Muscle of back (tissue), 11 donors: ENCODE results near the gene ATXN1. TPM values are rescaled to one million over a fixed set of nuclear protein-coding genes. Genes with fewer than 3 reads are reported as not detected.
"Not testable (repeated sequence)": the region's sequence is repeated elsewhere in the genome, so short reads cannot be mapped to it uniquely, and the experiment has no call there.

ENCODE experiments used
- DNase-seq, 3 donors: peaks; one replicate each; pipeline versions ENCODE4 v3.0.0 to v3.0.0-alpha.2; 2013
- polyA plus RNA-seq, 10 donors: library from polyadenylated mRNA; unstranded; fragments of 120-200 nt; gene quantifications; one replicate each; pipeline ENCODE4 v1.2.1, GENCODE V29; 2013; ENCODE audit not compliant: insufficient read length in 10 of 10

ATXN1 gene
- polyA plus RNA-seq, 10 donors = 13.6 to 16.9 (median 15.0) TPM

- DNase-seq = no peak
Measured at GRCh38 chr6:16393326-16393725, 367.9 kb downstream of the ATXN1 start.

- DNase-seq = no peak
Measured at GRCh38 chr6:16392010-16392409, 369.2 kb downstream of the ATXN1 start.

- DNase-seq = no peak
Measured at GRCh38 chr6:16391451-16391912, 369.8 kb downstream of the ATXN1 start.

- not testable (repeated sequence) for DNase-seq
Measured at GRCh38 chr6:16390909-16391450, 370.3 kb downstream of the ATXN1 start.

GRCh38 chr6:16389642-16390041, 371.6 kb downstream of the ATXN1 start:
- no peak for DNase-seq

- no peak for DNase-seq
Measured at GRCh38 chr6:16388488-16388887, 372.8 kb downstream of the ATXN1 start.

GRCh38 chr6:16386057-16386456, 375.2 kb downstream of the ATXN1 start:
- DNase-seq = no peak

- DNase-seq = no peak
Measured at GRCh38 chr6:16383607-16384206, 377.6 kb downstream of the ATXN1 start.

- not testable (repeated sequence) for DNase-seq
Measured at GRCh38 chr6:16381968-16382367, 379.3 kb downstream of the ATXN1 start.

GRCh38 chr6:16380220-16380809, 380.9 kb downstream of the ATXN1 start:
- DNase-seq = no peak

GRCh38 chr6:16378360-16378759, 382.9 kb downstream of the ATXN1 start:
- DNase-seq = not testable (repeated sequence)

- DNase-seq = no peak
Measured at GRCh38 chr6:16377470-16377869, 383.8 kb downstream of the ATXN1 start.

GRCh38 chr6:16375843-16376242, 385.4 kb downstream of the ATXN1 start:
- DNase-seq = no peak

GRCh38 chr6:16375206-16375605, 386.1 kb downstream of the ATXN1 start:
- DNase-seq = no peak

- DNase-seq = no peak
Measured at GRCh38 chr6:16374461-16375200, 386.6 kb downstream of the ATXN1 start.

- no peak for DNase-seq
Measured at GRCh38 chr6:16374016-16374415, 387.2 kb downstream of the ATXN1 start.

- no peak for DNase-seq
Measured at GRCh38 chr6:16372029-16372776, 389.1 kb downstream of the ATXN1 start.

- DNase-seq = no peak
Measured at GRCh38 chr6:16371401-16371800, 389.9 kb downstream of the ATXN1 start.

GRCh38 chr6:16370943-16371342, 390.3 kb downstream of the ATXN1 start:
- no peak for DNase-seq

- no peak for DNase-seq
Measured at GRCh38 chr6:16369989-16370388, 391.3 kb downstream of the ATXN1 start.

- DNase-seq = no peak
Measured at GRCh38 chr6:16369140-16369745, 392.0 kb downstream of the ATXN1 start.

GRCh38 chr6:16367571-16367970, 393.7 kb downstream of the ATXN1 start:
- DNase-seq = no peak
